IMR-90 (cell line): Measurements from ENCODE around the gene BICD1. TPM values are rescaled to one million over a fixed set of nuclear protein-coding genes. Genes with fewer than 3 reads are reported as not detected.

Experiments
- ATAC-seq: fragments of 200-7000 bp; cut with Tn5 transposase; 2 replicates; pipeline ENCODE4 v1.9.1; 2020; ENCODE audit warnings: low read depth, mild to moderate bottlenecking, moderate library complexity
- BruUV-seq: library from RNA; stranded (reverse); fragments of 400-500 nt; replicated peaks from 2 replicates; lab custom pipeline; 2021; lab: Mats Ljungman, UMichigan
- CTCF ChIA-PET: fragments of 300-600 bp; formaldehyde crosslinking; extraction: SDS; loops from one replicate; lab custom pipeline; 2021; ENCODE audit warnings: antibody characterized with exemption; lab: Yijun Ruan, JAX
- POLR2A ChIA-PET: fragments of 300-600 bp; sonication (Branson Sonifier 250); formaldehyde crosslinking; loops from one replicate; lab custom pipeline; 2022; ENCODE audit warnings: antibody characterized with exemption; ENCODE audit not compliant: unreplicated experiment; lab: Charles Lee
- DNase-seq: peaks from one replicate; pipeline ENCODE4 v3.0.0; 2013
- H2AFZ ChIP-seq: replicated peaks from 2 replicates; pipeline ENCODE3; 2013; ENCODE audit warnings: low read length, mild to moderate bottlenecking; ENCODE audit not compliant: poor library complexity
- H2AK5ac ChIP-seq: 2 replicates; pipeline ENCODE4 v1.6.1; 2013; ENCODE audit warnings: low read depth, low read length, inconsistent platforms
- H2AK9ac ChIP-seq: replicated peaks from 2 replicates; pipeline ENCODE3; 2013; ENCODE audit warnings: mild to moderate bottlenecking, low read depth, low read length, moderate library complexity; ENCODE audit not compliant: poor library complexity
- H2BK120ac ChIP-seq: 2 replicates; pipeline ENCODE4 v1.6.1; 2013; ENCODE audit warnings: low read depth, low read length, inconsistent platforms
- H2BK15ac ChIP-seq: 3 replicates; pipeline ENCODE4 v1.6.1; 2013; ENCODE audit warnings: low read depth, low read length, inconsistent platforms
- H2BK20ac ChIP-seq: 2 replicates; pipeline ENCODE4 v1.6.1; 2013; ENCODE audit warnings: low read depth, mild to moderate bottlenecking, inconsistent platforms, low read length, moderate library complexity
- H2BK5ac ChIP-seq: 2 replicates; pipeline ENCODE4 v1.6.1; 2013; ENCODE audit warnings: mild to moderate bottlenecking, low read depth, low read length, inconsistent platforms; ENCODE audit not compliant: poor library complexity, severe bottlenecking
- H3K14ac ChIP-seq: replicated peaks from 2 replicates; pipeline ENCODE4 v1.6.1; 2013; ENCODE audit warnings: low read depth, low read length, inconsistent platforms
- H3K18ac ChIP-seq: 2 replicates; pipeline ENCODE4 v1.6.1; 2013; ENCODE audit warnings: low read depth, low read length, control low read depth
- H3K23ac ChIP-seq: 2 replicates; pipeline ENCODE4 v1.6.1; 2013; ENCODE audit warnings: low read depth, low read length, inconsistent platforms
- H3K27ac ChIP-seq: 2 replicates; pipeline ENCODE4 v1.5.1; 2013; ENCODE audit warnings: mild to moderate bottlenecking, control low read depth, low read length; ENCODE audit not compliant: insufficient read depth
- H3K27me3 ChIP-seq: 2 replicates; pipeline ENCODE4 v1.6.1; 2013; ENCODE audit warnings: low read length; ENCODE audit not compliant: control insufficient read depth, insufficient read depth
- H3K36me3 ChIP-seq: 2 replicates; pipeline ENCODE4 v1.6.1; 2013; ENCODE audit warnings: low read length, mixed read lengths; ENCODE audit not compliant: control insufficient read depth, insufficient read depth
- H3K4ac ChIP-seq: 2 replicates; pipeline ENCODE4 v1.6.1; 2013; ENCODE audit warnings: low read depth, low read length, inconsistent platforms
- H3K4me1 ChIP-seq: 2 replicates; pipeline ENCODE4 v1.6.1; 2013; ENCODE audit warnings: low read length, mixed read lengths; ENCODE audit not compliant: control insufficient read depth, insufficient read depth
- H3K4me2 ChIP-seq: 2 replicates; pipeline ENCODE4 v1.6.1; 2013; ENCODE audit warnings: low read depth, mild to moderate bottlenecking, control low read depth, low read length, moderate library complexity
- H3K4me3 ChIP-seq: 2 replicates; pipeline ENCODE4 v1.5.1; 2013; ENCODE audit warnings: low read depth, mild to moderate bottlenecking, control low read depth, low read length, moderate library complexity; ENCODE audit not compliant: insufficient read depth
- H3K56ac ChIP-seq: 2 replicates; pipeline ENCODE4 v1.6.1; 2013; ENCODE audit warnings: low read length, inconsistent platforms; ENCODE audit not compliant: insufficient read depth; ENCODE audit errors: extremely low read depth
- H3K79me1 ChIP-seq, 2 experiments: 2 replicates each; pipeline ENCODE4 v1.6.1; 2013; ENCODE audit warnings: low read length in 2 of 2, inconsistent platforms in 1 of 2, low read depth in 1 of 2
- H3K9ac ChIP-seq: 2 replicates; pipeline ENCODE4 v1.6.1; 2013; ENCODE audit warnings: low read depth, low read length, control low read depth
- H3K9me1 ChIP-seq: 2 replicates; pipeline ENCODE4 v1.6.1; 2013; ENCODE audit warnings: low read length, inconsistent platforms; ENCODE audit not compliant: insufficient read depth
- H3K9me3 ChIP-seq: 2 replicates; pipeline ENCODE4 v1.6.1; 2013; ENCODE audit warnings: low read length; ENCODE audit not compliant: control insufficient read depth, insufficient read depth
- H4K20me1 ChIP-seq: 2 replicates; pipeline ENCODE4 v1.6.1; 2013; ENCODE audit warnings: low read length, inconsistent platforms; ENCODE audit not compliant: insufficient read depth
- H4K5ac ChIP-seq: 2 replicates; pipeline ENCODE4 v1.6.1; 2013; ENCODE audit warnings: mild to moderate bottlenecking, low read depth, low read length, control low read depth
- H4K8ac ChIP-seq, 2 experiments: 2 replicates each; pipeline ENCODE4 v1.6.1; 2013; ENCODE audit warnings: low read depth in 2 of 2, low read length in 2 of 2, control low read depth in 1 of 2, inconsistent platforms in 1 of 2
- H4K91ac ChIP-seq: 2 replicates; pipeline ENCODE4 v1.6.1; 2013; ENCODE audit warnings: low read depth, low read length, inconsistent platforms; ENCODE audit not compliant: insufficient read depth
- MAFK ChIP-seq: IDR thresholded peaks from 2 replicates; pipeline ENCODE4 v1.6.1; 2012; ENCODE audit warnings: low read depth, low read length, improper control_type of control experiment
- WGBS, 2 experiments: methylation state at CpG; one replicate each; pipeline versions ENCODE4 v1.1.5 to v1.1.7; 2013; ENCODE audit warnings: missing lambda C conversion rate in 2 of 2; ENCODE audit not compliant: insufficient read length in 1 of 2; ENCODE audit errors: extremely low coverage in 2 of 2; 5-methylcytosine and 5-hydroxymethylcytosine counted together
- dilution Hi-C: fragments of 300-500 bp; cut with HindIII; formaldehyde crosslinking; loops from one replicate; pipeline ENCODE4 v1.14.3; 2018; ENCODE audit warnings: low sequenced_read_pairs; ENCODE audit not compliant: unreplicated experiment
- in situ Hi-C: fragments of 300-500 bp; cut with MboI; formaldehyde crosslinking; loops from 3 replicates; pipeline ENCODE4 v1.14.3; 2019; ENCODE audit warnings: low sequenced_read_pairs, inconsistent platforms, mixed read lengths
- intact Hi-C: fragments of 100-400 bp; cut with micrococcal nuclease; formaldehyde crosslinking; loops from 2 replicates; pipeline ENCODE4 v1.10.0; 2022
- polyA plus RNA-seq, 3 experiments: library from polyadenylated mRNA; depleted of rRNA; stranded (reverse); fragments of >200 nt; gene quantifications; 2 replicates each; pipeline ENCODE4 v1.2.3, GENCODE V29; 2012; ENCODE audit warnings: low replicate concordance in 1 of 3
- total RNA-seq: library from RNA; depleted of rRNA; stranded (reverse); fragments of >200 nt; gene quantifications from 2 replicates; pipeline ENCODE4 v1.2.3, GENCODE V29; 2012

Gene BICD1
- total and polyA plus RNA-seq, 2 of the 4 experiments (the other 2 are of a cell fraction), result 17.2 to 21.8 TPM

DNA sequence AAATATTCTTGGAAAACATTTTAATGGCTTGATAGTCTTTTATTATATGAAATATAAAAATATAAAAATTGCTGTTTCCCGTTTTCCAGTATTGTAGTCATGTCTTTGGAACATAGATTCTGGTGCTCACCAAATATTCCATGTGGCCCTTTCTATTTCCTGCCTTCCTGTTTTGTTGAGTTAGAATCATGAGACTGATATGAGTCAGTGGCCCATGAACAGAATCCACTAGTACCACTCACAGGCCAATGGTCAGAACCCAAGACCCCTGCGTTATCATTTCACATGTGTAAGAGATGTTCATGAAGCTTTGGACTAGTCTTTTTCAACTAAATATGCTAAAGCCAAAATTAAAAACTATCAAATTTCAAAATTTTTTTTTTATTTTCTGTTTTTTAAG lies 56.9 kb downstream of the BICD1 start:
- Histone ChIP-seq H3K18ac (no peak overlapping the region), H3K9me1 (peaks cover 9% of the 10 kb centered on the region; the same call in 1 of the 2 replicates), H2BK20ac (no peak overlapping the region), H3K14ac (no peak overlapping the region), H4K5ac (no peak overlapping the region), H2AK5ac (no peak overlapping the region), H3K27ac (no peak overlapping the region), H2AK9ac (no peak overlapping the region), H2BK120ac (no peak overlapping the region), H2BK5ac (no peak overlapping the region), H3K36me3 (peaks cover 4% of the 10 kb centered on the region), H3K23ac (no peak overlapping the region), H4K8ac (no peak overlapping the region), H2BK15ac (no peak overlapping the region), H3K4me3 (no peak overlapping the region), H3K79me1 (peaks cover 22 to 43% of the 10 kb centered on the region in 2 experiments), H4K91ac (no peak overlapping the region), H3K9ac (no peak overlapping the region), H2AFZ (no peak overlapping the region), H3K56ac (no peak overlapping the region), H3K4me2 (no peak overlapping the region), H4K20me1 (peaks cover 10% of the 10 kb centered on the region; the same call in 1 of the 2 replicates), H3K4ac (no peak overlapping the region), H3K9me3 (no peaks in the 10 kb centered on the region), H3K27me3 (no peaks in the 10 kb centered on the region), H3K4me1 (peaks cover 8% of the 10 kb centered on the region)
- DNase-seq (peak; percentile 50), ATAC-seq (no peak)
- in situ Hi-C loops, result no loop called here
- POLR2A ChIA-PET, result no interaction called here
- intact Hi-C loops, result no loop called here
- no TSS peak for BruUV-seq
- TF ChIP-seq MAFK, result no peak
- dilution Hi-C loops, result no loop called here
- no CpG with 5 or more reads among the region's 2 CpGs for WGBS, 2 experiments
- CTCF ChIA-PET, result no interaction called here
